ENCODE measurements around the gene TCN2.
A peak's percentile ranks its signal among the peaks of the same experiment; 100 is the strongest.
"Not testable (repeated sequence)": the region's sequence is repeated elsewhere in the genome, so short reads cannot be mapped to it uniquely, and the experiment has no call there.

Gene TCN2

DNA sequence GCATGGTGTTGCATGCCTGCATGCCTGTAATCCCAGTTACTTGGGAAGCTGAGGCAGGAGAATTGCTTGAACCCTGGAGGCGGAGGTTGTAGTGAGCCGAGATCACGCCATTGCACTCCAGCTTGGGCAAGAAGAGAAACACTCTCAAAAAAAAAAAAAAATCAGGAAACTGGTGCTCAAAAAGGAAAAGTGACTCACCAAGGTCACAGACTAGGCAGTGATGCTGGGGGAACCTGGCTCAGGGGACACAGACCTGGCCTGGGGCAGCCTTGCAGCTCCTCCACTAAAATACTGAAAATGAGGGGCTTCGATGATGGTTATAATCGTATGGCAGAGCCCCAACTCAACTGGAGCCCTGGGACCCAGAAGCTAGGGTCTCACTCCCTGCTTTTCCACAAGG is 20.5 kb downstream of the TCN2 start:
- TF ChIP-seq CTCF (IDR thresholded peaks at IDR 0.05) = no peak
- Histone ChIP-seq H3K4me1 (no peaks in the 10 kb centered on the region), H3K36me3 (ENCODE audit: control insufficient read depth, insufficient read depth, low read length) (no peaks in the 10 kb centered on the region), H2AFZ (no peak overlapping the region), H3K27me3 (ENCODE audit: control insufficient read depth, insufficient read depth, low read length) (no peaks in the 10 kb centered on the region), H3K4me2 (ENCODE audit: low read length) (no peak overlapping the region), H3K27ac (no peak overlapping the region), H3K4me3 (ENCODE audit: low read depth, low read length) (no peak overlapping the region), H3K9ac (no peak overlapping the region), H3K79me2 (no peaks in the 10 kb centered on the region), H3K9me3 (ENCODE audit: control insufficient read depth, low read length) (no peaks in the 10 kb centered on the region)

DNA sequence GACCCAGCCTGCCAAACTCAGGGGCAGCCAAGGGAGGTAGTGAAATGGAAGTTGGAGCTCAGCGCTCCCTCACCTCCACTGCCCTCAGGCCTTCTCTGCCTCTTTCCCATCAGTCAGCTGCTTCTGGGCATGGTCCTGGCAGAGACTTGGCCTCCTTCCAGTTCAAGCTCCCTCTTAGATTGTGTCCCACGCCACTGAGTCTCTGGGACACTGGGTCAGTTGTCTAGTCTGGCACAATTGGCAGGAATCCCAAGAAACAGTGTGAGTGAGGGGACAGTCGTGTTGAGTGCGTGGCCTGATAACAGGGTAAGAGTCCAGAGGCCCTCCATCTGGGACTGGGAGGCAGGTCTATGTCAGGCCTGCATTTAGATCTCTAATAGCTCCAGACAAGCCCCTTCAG is 21.5 kb downstream of the TCN2 start:
- H3K9me3 ChIP-seq (ENCODE audit: control insufficient read depth, low read length) = no peaks in the 10 kb centered on the region

GRCh38 chr22:30631469-30631868 is 24.5 kb downstream of the TCN2 start:
- H3K9ac ChIP-seq; H2AFZ ChIP-seq; H3K27ac ChIP-seq; H3K4me3 ChIP-seq (ENCODE audit: low read depth, low read length); H3K36me3 ChIP-seq (ENCODE audit: control insufficient read depth, insufficient read depth, low read length); H3K9me3 ChIP-seq (ENCODE audit: control insufficient read depth, low read length); H3K4me2 ChIP-seq (ENCODE audit: low read length); H3K79me2 ChIP-seq; H3K27me3 ChIP-seq (ENCODE audit: control insufficient read depth, insufficient read depth, low read length); H3K4me1 ChIP-seq: not testable (repeated sequence)

More for the DNA sequence above, 21.5 kb downstream of the TCN2 start:
- Histone ChIP-seq H3K4me3 (ENCODE audit: low read depth, low read length) (no peak overlapping the region), H3K36me3 (ENCODE audit: control insufficient read depth, insufficient read depth, low read length) (no peaks in the 10 kb centered on the region), H3K27ac (no peak overlapping the region), H3K79me2 (no peaks in the 10 kb centered on the region), H3K4me2 (ENCODE audit: low read length) (no peak overlapping the region), H3K9ac (no peak overlapping the region), H2AFZ (no peak overlapping the region), H3K4me1 (no peaks in the 10 kb centered on the region), H3K27me3 (ENCODE audit: control insufficient read depth, insufficient read depth, low read length) (no peaks in the 10 kb centered on the region)
- TF ChIP-seq CTCF (IDR thresholded peaks at IDR 0.05) = no peak

GRCh38 chr22:30634471-30635233 is 27.7 kb downstream of the TCN2 start:
- Histone ChIP-seq H3K27me3 (ENCODE audit: control insufficient read depth, insufficient read depth, low read length) (no peaks in the 10 kb centered on the region), H3K36me3 (ENCODE audit: control insufficient read depth, insufficient read depth, low read length) (no peaks in the 10 kb centered on the region), H3K79me2 (no peaks in the 10 kb centered on the region), H2AFZ (peak overlapping the region; percentile 86), H3K4me2 (ENCODE audit: low read length) (peak overlapping the region; percentile 31), H3K4me3 (ENCODE audit: low read depth, low read length) (peak overlapping the region; percentile 2), H3K27ac (peak overlapping the region; percentile 71), H3K4me1 (no peaks in the 10 kb centered on the region), H3K9ac (no peak overlapping the region), H3K9me3 (ENCODE audit: control insufficient read depth, low read length) (no peaks in the 10 kb centered on the region)
- peak; percentile 85 for TF ChIP-seq CTCF (IDR thresholded peaks at IDR 0.05)

- H3K9ac ChIP-seq = peak within 1 kb of the TSS; percentile 28
- H3K4me3 ChIP-seq (ENCODE audit: low read depth, low read length) = peak within 1 kb of the TSS; percentile 63
- H3K27me3 ChIP-seq (ENCODE audit: control insufficient read depth, insufficient read depth, low read length) = no peaks in the 10 kb centered on the region
- H3K36me3 ChIP-seq (ENCODE audit: control insufficient read depth, insufficient read depth, low read length) = no peaks in the 10 kb centered on the region
- no peaks in the 10 kb centered on the region for H3K4me1 ChIP-seq
- no peaks in the 10 kb centered on the region for H3K79me2 ChIP-seq
- peak within 1 kb of the TSS; percentile 86 for H2AFZ ChIP-seq
- TF ChIP-seq CTCF (IDR thresholded peaks at IDR 0.05) = peak; percentile 13
- no peaks in the 10 kb centered on the region for H3K9me3 ChIP-seq (ENCODE audit: control insufficient read depth, low read length)
- H3K27ac ChIP-seq = peak within 1 kb of the TSS; percentile 71
- H3K4me2 ChIP-seq (ENCODE audit: low read length) = peak within 1 kb of the TSS; percentile 99
Measured at GRCh38 chr22:30635273-30636225, 28.6 kb downstream of the TCN2 start, which contains the start of gene SLC35E4. TSS of gene SLC35E4 (plus strand) at chr22:30635781. CDS start at chr22:30636451, 670 bp downstream.

All from parathyroid adenoma (tissue), 2 donors.